T follicular helper cell (primary cell): ENCODE measurements around the gene C21orf91.

Experiments
- DNase-seq: peaks from one replicate; pipeline ENCODE4 v3.0.0-alpha.2; 2020; ENCODE audit warnings: low read depth
- total RNA-seq, 2 experiments: gene quantifications; one replicate each; lab custom pipeline; 2026; lab: John Stamatoyannopoulos, UW

The C21orf91 gene
- 74.8 to 88.5 reads per million in 2 experiments for total RNA-seq

- peak; percentile 79 for DNase-seq
Measured at GRCh38 chr21:17819114-17819876, at the start of gene C21orf91. TSS of gene C21orf91 (minus strand) at chr21:17819356. CDS start at chr21:17818318, 1,038 bp downstream.

DNA sequence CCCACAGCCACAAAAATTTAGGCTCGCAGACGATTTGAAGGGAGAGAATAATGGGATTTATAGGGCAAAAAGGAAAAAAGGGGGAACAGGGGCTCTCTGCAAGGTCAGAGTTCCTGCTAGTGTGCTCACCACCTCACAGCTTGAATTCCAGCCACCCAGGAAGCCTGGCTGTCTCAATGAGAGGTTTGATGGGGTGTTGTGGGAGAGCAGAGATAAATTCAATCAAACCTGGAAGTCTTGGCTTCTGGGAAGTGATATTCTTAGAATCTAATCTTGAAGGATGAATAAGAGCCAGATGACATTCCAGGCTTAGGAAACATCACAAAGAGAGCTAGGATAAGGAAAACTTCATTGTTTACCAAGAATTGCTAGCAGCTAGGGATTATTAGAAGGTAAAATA, 47.4 kb upstream of the C21orf91 start:
- DNase-seq = no peak

DNA sequence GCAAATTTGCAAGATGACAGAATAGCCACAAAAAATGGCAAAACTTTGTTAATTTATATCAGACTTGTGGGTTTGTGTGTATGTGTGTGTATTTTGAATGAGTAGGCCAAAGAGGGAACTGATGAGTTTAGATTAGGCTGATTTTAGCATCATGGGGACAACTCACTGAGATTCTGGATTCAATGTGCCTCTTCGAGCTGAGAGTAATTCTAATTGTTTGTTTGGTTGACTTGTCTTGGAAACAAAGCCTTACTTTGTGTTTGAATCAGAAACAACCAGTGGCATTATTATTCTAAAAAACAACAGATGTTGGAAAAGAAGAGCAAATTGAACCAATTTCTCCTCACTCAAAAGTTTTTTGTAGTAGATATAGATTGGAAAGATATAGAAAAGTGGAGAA, 40.5 kb upstream of the C21orf91 start:
- DNase-seq = no peak

GRCh38 chr21:17858747-17859146, 39.6 kb upstream of the C21orf91 start:
- DNase-seq = no peak

DNA sequence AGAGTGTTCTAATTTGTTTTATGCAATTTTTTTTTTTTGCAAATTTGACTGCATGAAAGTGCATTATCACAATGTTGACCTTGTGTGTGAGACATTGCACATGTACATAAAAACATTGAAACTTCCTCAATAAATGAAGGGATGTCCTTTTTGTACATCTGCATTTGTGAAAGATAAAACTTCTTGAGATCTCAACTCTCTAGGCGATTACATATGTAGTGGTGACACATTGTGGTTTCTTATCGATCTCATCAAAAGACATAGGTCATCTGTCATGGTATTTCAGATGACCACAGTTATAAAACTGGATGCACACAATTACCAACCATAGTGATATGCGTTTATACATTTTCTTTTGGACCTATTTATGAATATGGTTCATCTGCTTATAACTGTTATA, 35.6 kb upstream of the C21orf91 start:
- DNase-seq = no peak

DNA sequence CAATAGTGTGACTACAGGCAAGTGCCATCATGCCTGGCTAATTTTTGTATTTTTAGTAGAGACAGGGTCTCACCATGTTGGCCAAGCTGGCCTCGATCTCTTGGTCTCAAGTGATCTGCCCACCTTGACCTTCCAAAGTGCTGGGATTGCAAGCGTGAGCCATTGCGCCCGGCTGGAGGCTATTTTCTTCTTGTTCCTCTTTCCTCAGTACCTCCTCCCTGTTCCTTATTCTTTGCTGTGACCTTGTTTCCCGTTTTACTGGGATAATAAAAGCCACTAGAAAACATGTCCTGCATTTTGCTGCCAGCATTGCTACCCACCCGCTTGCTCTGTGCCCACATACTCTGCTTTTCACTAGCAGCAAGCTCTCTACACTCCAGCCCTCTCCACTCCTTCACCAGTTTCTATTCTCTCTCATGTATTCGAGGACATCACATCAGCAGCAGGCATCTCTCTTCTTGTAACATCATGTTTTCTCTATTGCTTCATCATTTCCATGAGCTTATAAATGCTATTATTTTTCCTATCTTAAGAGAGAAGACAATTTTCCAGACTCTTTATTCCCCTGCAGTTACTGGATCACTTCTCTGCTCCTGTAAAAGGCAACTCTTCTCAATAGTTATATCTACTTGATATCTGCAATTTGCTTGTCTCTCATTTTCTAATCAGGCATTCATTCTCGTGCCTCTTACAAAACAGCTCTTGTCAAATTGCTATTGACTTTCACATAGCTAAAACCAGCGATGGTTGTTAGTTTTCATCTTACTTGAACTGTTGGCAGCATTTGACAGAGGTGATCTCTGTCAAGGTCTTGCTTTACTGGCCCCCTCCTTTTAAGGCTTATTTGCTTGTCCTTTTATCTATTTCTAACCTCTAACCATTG, 34.5 kb upstream of the C21orf91 start:
- DNase-seq = no peak

DNA sequence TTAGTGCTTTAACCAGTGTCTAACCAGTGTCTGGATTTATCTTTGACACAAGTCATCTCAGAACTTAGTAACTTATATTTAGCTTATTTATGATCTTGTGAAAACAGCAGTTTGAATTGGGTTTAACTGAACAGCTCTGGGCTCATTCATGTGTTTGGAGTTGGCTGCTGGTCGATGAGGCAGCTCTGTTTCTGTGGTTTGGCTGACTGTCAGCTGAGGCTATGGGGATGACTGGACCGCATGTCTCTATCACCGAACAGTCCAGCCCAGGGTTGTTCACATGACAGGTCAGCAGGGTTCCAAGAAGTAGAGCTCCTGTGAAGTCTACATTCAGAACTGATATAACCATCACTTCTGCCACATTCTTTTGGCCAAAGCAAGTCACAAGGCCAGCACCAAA, 29.1 kb upstream of the C21orf91 start:
- no peak for DNase-seq

DNA sequence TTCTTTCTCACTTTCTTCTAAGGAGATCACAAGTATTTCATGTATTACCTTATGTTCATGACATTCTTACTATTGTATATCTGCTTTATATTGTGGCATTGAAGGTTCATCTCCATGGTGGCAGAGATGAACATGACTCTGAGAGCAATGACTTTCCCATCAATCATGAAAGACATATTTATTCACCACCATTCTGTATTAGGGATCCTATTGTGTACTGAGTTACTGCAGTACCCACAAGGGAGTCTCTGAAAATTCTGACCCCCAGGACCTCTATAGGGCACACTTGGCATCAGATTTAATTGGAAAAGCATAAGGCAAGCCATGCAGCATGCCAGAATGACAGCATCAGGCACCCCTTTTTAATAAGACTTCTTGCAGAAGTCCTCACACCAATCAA, 21.9 kb upstream of the C21orf91 start:
- no peak for DNase-seq

DNA sequence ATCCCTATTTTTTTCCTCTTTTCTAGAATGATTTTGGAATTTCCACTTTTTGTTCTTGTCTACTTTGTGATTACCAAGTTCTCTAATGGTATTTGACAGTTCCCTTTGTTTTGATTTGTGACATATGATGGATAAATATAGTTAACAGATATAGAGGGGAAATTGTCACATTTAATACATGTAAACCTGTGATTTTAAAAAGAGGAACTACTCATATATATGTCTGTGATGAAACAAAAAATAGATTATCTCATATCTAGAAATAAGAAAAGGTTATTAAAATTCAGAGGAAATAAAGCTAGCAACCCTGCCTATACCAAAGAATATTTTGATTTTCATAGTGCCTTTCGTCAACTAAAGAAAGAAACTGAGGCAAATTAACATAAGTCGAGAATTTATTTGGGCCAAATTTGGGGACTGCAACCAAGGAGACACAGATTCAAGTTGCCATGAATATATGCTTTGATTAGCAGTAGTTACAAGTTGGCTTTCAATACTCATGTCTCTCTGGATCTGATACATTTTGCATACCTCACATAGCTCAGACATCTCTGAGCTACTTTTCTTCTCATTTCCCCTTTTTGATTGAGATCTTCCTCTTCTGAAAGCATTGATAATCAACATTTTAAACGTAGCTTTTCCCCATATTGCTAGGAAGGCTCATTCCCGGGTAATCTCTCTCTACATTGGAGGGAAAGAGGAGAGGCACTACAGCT, 15.6 kb upstream of the C21orf91 start:
- DNase-seq = no peak

DNA sequence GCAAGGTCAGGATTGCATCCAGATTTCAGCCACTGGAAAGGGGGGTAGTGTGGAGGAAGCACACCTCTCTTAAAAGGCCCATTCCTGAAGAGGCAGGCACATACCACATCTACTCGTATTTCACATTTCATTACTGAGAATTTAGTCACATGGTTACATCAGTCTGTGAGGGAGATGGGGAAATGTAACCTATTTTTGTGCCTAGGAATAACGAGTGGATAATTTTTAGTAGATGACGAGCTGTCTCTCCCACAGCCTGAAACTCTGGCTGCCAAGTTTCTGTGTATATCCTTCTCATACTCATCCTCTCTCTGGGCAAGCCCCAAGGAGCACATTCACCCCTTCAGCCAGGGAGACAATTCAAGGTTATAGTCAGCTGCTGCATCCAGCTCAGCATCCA, 10.3 kb upstream of the C21orf91 start:
- no peak for DNase-seq

DNA sequence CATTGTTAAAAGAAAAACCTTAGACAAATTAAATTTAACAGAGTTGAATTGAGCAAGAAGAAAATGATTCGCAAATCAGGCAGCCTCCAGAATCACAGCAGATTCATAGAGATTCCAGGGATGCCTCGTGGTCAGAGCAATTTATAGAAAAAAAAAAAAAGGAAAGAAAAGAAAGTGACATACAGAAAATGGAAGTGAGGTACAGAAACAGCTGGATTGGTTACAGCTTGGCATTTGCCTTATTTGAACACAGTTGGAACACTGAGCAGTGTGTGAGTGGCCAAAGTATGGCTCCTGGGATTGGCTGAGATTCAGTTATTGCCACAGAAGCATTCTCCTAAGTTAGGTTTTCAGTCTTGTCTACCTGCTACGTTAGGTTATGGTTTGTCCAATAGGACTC, 9.1 kb upstream of the C21orf91 start:
- no peak for DNase-seq

DNA sequence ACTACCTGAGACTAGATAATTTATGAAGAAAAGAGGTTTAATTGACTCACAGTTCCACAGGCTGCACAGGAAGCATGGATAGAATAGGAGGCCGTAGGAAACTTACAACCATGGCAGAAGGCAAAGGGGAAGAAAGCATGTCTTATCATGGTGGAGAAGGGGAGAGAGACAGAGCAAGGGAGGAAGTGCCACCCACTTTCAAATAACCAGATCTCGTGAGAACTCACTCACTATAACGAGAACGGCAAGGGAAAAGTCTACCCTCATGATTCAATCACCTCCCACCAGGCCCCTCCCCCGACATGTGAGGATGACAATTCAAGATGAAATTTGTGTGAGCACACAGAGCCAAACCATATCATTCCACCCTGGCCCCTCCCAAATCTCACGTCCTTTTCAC, 4.7 kb upstream of the C21orf91 start:
- no peak for DNase-seq

DNA sequence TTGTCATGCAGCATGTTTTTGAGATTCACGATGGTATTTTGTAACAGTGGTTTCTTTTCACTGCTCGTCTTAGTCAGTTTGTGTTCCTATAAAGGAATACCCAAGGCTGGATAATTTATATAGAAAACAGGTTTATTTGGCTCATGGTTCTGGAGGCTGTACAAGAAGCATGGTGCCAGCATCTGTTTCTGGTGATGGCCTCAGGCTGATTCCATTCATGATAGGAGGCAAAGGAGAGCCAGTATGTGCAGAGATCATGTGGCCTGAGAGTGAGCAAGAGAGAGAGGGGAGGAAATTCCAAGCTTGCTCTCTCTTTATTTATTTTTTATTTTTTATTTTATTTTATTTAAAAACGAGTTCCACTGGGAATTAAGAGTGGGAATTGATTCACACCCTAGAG, 2.0 kb upstream of the C21orf91 start:
- no peak for DNase-seq

DNA sequence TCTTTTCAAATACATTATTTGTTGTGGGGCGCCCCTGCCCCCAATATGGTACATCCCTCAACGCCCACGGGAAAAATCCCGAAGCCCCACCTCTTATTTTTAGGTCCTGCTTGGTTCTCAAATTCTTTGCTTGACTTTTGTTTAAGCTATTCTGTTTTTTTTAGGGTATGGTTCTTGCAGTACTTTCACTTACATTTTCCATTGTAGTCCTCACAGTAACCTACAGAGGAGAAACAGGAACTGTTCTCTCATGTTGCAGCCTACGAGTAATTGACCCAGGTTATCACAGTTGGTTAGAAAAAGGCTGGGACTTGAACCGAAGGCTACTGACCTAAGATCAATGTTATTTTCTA, 697 bp upstream of the C21orf91 start:
- DNase-seq = no peak

DNA sequence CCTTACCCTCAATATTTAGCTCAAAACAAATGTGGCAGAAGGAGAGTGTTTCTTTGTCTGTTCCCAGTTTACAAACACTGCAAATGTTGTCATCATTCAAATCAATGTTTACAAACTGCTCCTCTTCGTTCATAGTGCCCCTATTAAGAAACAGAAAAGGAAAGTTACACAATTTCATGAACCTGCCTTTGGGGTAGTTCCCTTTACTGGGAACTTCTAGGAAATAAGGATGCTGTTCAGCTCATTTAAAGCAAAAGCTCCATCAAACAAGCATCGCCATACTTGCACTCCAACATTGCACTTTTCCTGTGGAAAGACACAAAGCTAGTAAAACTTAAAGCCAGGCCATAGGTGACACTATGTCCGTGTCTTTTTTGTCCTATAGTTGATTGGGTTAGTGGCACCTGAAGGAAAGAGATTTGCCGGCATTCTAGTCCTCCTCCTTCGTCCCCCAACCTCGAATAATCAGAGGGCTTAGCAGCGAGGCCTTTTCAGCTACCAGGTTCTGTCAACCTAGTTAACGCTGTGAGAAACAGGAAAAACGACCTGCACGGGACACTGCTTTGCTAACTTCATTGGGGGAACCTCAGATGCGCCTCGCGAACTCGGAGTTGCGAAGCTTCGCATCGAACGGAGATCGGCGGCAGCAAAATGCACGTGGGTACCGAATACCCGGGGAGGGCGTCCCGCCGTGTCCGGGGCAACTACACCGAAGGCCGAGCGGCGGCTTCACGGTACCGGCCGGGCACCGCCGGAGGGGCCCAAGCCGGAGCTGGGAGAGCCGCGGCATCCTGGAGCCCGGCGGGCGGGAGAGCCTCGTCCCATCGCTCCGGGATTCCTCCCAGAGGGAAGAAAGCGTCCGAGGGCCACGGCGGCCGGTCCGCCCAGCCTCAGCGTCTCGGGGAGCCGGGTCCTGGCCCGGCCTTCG, 706 bp downstream of the C21orf91 start:
- DNase-seq = peak; percentile 33

- DNase-seq = no peak
Measured at GRCh38 chr21:17813353-17813752, 5.8 kb downstream of the C21orf91 start.

GRCh38 chr21:17805966-17806365, 13.2 kb downstream of the C21orf91 start:
- no peak for DNase-seq

GRCh38 chr21:17803536-17803935, 15.6 kb downstream of the C21orf91 start:
- no peak for DNase-seq

- DNase-seq = no peak
Measured at GRCh38 chr21:17802572-17802971, 16.6 kb downstream of the C21orf91 start.

DNA sequence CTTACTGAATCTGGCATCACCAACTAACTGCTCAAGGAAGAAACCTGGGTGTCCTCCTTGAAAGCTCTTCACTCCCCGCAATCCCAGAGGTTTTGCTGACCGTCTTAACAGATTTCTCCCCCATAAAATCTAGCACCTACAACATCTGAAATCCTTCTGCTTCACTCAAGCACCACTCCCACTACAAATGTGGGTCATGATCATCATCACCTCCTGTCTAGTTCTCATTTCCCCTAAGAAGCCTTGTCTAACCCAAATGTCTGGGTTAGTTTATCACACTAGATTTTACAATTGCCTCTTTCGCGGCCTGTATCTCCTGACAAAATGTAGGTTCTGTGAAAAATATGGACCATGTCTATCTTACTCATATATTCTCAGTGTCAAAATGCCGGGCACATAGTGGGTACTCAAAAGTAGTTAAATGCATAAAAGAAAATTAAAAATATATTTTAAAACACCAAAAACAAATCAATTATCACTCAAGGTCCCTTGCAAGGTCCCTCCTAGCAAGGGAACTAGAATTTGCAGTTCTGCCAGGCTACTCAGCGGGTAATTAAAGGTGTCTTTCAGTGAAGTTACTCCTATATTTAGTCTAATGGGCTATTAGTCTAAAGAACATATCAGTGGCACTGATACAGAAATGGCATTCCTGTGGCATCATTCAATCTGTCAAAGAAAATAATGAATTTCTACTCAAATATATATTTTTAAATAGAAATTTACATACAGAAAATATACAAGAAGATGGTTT, 19.6 kb downstream of the C21orf91 start:
- no peak for DNase-seq

DNA sequence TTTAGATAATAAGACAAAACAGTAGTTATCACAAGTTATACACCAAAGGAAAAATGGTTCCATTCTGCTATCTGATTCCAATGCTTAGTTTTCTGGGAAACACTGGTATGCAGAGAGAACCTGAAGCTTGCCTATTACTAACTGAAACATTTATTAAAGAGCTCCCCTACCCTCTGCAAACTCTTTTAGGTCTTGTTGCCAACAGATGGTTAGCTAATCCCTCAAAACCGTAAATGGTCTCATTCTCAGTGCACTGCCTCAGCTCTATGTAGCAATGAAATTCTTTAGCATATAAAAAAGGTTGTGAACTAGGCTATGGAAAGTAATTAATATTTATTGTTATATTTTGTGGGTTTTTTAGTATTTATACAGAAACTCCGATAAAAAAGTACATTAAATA, 20.4 kb downstream of the C21orf91 start:
- no peak for DNase-seq
